HUDEP-2 (cell line): ENCODE results near the gene NDOR1.
A peak's percentile ranks its signal among the peaks of the same experiment; 100 is the strongest.

ENCODE experiments used
- DNase-seq, 76 experiments: peaks; one replicate each; lab custom pipeline; 2025; ENCODE audit not compliant: unreplicated experiment in 76 of 76; lab: John Stamatoyannopoulos, UW

Gene NDOR1

DNA sequence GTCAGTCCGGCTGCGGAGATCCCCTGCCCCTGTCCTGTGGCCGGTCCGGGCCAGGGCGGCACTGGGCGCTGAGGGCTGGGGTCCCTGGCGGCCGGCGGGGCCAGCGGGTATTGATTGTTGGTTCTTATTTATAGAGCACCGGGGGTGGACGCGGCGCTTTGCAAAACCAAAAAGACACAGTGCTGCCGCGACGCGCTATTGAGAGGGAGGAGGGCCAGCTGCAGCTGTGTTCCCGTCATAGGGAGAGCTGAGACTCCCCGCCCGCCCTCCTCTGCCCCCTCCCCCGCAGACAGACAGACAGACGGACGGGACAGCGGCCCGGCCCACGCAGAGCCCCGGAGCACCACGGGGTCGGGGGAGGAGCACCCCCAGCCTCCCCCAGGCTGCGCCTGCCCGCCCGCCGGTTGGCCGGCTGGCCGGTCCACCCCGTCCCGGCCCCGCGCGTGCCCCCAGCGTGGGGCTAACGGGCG, 38.2 kb upstream of the NDOR1 start:
- DNase-seq: peak in 2 of 76 experiments; percentile 5 to 34

DNA sequence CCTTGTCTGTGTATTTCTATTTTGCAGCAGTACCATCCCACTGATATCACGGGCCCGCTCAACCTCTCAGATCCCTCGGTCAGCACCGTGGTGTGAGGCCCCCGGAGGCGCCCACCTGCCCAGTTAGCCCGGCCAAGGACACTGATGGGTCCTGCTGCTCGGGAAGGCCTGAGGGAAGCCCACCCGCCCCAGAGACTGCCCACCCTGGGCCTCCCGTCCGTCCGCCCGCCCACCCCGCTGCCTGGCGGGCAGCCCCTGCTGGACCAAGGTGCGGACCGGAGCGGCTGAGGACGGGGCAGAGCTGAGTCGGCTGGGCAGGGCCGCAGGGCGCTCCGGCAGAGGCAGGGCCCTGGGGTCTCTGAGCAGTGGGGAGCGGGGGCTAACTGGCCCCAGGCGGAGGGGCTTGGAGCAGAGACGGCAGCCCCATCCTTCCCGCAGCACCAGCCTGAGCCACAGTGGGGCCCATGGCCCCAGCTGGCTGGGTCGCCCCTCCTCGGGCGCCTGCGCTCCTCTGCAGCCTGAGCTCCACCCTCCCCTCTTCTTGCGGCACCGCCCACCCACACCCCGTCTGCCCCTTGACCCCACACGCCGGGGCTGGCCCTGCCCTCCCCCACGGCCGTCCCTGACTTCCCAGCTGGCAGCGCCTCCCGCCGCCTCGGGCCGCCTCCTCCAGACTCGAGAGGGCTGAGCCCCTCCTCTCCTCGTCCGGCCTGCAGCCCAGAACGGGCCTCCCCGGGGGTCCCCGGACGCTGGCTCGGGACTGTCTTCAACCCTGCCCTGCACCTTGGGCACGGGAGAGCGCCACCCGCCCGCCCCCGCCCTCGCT, 37.5 kb upstream of the NDOR1 start:
- DNase-seq: peak in 49 of 76 experiments; percentile 5 to 71 (median 41)

DNA sequence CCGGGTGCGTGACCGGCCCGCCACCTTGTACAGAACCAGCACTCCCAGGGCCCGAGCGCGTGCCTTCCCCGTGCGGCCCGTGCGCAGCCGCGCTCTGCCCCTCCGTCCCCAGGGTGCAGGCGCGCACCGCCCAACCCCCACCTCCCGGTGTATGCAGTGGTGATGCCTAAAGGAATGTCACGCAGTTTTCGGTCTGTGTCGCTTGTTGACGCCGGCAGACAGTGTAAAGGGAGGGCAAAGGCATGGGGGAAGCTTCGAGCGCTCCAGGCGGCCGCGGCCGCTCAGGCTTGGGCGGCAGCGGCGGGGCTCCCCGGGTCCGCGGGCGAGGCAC, 37.0 kb upstream of the NDOR1 start:
- peak in 8 of 76 experiments; percentile 19 to 60 (median 35) for DNase-seq

DNA sequence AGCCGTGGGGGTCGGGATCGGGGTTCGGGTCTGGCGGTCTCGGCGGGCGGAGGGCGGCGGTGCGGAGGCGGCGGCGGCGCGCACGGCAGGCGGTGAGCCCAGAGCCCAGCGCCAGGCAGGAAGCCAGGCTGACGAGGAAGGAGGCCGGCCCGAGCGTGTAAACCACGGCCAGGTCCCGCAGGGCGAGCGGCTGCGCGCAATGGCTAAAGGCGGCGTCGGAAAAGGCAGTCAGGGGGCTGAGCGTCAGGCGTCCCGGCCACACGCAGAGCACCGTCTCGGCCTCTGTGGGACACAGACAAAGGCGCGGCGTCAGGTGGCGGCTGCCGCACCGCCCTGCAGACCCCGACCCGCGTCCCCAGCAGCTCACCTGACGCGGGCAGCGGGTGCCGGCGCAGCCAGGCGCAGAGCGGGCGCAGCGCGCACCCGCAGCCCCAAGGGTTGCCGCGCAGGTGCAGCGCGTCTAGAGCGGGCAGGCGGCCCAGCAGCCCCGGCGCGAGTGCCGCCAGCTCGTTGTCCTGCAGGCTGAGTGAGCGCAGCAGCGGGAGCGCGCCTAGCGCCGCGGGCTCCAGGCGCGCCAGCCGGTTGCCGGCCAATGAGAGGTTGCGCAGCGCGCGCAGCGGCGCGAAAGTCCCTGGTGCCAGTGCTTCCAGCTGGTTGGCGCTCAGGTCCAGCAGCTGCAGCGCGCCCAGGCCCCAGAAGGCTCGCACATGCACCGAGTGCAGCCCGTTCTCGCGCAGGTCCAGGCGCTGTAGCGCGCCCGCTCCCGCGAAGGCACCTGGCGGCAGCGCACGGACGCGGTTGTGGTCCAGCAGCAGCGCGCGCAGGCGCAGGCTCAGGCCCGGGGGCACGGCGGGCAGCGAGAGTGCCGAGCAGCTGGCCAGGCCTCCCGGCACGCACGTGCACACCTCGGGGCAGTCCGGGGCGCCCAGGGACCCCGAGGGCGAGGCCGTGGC, 36.3 kb upstream of the NDOR1 start:
- peak in 45 of 76 experiments; percentile 11 to 61 (median 28) for DNase-seq

DNA sequence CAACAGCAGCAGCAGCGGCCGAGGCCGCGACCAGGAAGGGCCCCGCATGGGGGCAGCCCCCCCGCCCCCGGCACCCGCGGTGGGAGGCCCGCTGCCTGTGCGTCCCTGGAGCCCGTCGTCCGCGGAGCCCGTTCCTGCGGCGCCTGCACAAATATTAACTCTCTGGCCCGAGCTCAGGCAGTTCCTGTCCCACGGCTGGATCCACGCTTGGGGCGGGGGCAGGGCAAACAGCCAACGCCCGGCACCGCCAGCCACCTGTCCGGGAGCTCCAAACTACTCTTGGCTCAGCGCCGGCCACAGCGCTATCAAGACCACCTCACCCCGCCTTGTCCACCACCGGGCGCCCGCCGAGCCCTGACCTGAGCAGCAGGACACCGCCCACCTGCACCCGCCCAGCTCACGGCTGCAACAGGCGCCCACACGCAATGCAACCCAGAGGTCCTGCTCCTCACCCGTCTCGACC, 35.6 kb upstream of the NDOR1 start, which contains the start of gene LRRC26:
Gene LRRC26, minus strand, starts transcription at position 156 of the 463 bp plus-strand sequence. Its CDS starts 108 bp downstream, at position 48.
- no peak for DNase-seq

DNA sequence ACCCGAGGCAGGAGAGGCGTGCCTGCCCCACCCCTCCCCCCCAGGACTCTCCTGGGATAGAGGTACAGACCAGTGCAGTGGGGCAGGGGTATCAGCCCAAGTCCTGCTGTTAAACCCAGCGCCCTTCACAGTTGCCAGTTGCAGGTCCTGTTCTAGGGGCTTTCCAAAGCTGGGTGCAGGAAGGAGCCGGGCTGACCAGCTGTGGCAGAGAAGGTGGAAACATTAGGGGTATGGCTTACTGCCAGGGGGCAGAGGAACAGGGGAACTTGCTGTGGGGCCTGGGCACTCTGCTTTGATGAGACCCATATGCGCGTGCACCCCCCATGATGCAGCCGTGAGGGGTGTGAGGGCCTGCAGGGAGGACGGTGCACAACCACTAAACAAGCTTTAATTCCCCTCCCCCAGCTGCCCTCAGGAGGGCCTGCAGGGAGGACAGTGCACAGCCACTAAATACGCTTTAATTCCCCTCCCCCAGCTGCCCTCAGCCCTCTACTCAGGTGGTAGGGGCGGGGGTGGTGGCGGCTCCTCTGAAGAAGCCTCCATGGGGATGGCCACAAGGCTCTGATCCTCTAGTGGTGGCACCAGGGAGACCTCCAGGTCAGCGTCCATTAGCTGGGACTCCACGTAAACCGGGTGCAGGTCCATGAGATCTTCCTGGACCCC, 34.9 kb upstream of the NDOR1 start:
- no peak for DNase-seq

DNA sequence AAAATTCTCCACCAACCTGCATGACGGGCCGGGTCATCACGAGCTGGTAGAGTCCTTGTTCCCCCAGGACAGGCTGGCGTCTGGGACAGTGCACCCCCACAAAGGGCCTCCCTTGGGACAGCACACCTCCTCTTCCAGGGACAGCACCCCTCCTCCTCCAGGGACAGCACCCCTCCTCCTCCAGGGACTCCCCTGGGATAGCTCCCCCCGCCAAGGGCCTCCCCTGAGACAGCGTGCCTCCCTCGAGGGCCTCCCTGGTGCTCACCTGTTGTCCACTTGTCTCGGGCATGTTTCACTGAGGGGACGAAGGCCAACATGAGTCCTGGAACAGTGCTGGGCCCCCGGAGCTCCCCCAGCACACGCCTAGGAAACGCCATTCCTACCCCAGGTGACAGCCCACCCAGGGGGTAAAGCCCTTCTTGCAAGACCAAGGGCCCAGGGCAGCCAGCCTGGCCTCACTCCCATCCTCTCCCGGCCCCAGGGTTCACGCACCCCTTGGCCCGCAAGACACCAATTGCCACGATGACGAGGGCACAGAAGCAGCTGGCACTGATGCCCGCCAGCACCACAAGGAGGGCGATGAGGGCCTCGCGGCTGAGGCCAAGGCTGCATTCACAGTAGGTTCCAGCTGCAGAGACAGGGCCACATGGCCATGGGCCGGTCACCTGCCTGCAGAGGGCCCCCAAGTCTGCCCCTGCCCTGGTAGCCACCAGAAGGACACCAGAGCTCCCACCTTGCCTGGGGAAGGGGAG, 34.2 kb upstream of the NDOR1 start:
- no peak for DNase-seq

DNA sequence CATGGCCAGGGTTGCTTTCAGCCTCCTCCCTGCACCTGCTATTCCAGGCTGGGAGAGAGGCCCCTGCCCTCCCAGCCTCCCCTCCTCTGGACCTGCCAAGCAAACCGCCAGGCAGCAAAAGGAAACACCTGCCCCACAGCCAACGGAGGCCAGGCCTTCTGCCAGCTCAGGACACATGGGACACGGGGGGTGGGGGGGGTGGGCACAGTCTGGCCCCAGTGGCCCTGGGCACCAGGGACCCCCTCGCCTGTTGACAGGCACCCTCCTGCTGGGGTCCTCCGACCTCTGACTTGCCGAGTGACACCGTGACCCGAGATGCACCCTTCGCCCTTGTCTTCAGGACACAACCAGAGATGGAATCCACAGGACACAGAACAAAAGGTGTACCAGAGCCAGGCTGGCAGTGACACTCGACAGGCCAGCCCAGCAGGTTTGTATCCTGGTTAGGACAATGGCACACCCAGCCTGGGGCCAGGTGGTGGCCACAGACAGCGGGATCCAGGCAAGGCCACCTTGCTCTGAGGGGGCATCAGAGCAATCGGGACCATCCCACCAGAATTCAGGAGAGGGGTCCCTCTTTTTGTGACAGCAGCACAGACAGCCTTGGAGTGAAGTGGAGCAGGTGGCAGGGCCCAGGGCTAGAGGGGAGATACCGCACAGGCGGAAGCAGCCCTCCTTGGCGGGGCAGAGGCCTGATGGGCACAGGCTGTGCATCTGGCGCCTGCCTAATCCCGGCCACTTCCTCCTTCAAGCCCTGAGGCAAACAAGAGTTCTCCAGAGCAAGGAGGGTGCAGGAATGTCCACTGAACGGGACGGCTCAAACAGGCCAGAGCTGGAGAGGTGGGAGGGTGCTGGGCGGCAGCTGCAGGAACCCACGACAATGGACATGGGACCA, 32.4 kb upstream of the NDOR1 start:
- no peak for DNase-seq

DNA sequence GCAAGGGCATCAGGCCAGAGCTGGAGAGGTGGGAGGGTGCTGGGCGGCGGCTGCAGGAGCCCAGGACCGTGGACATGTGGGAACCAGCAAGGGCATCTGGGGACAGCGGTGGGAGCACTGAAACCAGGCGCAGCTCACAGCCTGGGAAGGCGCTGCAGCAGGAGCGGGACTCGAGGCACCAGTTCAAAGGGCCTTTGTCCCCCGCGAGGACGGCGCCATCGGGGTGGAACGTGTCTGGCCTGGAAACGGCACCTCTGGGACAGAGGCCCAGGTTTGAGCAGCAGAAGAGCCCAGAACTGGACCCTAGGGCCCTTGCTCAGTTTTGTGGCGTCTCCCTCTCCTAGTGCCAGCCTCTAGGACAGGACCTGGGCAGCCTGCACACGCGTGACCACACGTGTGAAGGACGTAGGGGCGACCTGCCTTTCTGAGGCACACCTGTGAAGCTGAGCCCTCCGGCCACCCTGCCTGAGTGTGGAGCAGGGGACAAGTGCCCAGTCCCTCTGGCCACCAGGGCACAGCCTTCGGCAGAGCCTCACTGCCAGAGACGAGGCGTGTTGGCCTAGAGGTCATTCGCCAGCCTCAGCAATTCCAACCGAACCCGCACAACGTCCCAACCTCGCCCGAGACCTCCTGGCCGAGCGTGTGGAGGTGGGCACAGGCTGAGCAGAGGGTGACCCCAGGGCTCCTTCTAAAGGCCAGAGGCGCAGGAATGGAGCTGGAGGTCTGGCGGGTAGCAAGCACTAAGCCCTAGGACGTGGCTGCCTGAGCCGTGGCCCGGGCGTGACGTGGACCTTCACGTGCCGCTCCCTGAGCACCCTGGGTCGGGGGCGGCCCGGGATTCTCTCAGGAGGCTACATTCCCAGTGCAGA, 31.5 kb upstream of the NDOR1 start:
- no peak for DNase-seq

DNA sequence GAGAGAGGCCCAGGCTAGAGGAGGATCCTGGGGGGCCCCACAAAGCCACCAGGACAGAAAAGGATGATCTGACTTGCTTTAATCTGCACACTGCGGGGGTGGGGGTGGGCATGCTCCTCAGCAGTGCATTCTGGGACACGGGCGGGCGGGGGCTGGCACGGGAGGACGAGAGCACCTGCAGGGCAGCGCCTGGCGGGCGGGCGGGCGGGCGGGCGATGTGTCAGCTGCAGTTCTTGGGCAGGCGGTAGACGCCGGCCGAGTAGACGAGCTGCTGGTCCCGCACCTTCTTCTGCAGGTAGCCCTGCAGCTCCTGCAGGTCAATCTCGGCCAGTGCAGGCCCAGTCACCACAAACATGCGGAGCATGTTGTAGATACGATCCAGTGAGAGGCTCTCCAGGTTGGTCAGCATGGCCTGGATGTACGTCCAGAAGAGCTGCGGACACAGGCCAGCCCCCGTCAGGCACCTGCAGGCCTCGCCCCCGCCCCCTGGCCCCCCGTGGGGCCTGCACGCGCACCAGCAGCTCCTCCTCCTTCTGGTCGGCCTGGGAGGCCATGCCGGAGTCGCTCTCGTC, 30.7 kb upstream of the NDOR1 start:
- no peak for DNase-seq

DNA sequence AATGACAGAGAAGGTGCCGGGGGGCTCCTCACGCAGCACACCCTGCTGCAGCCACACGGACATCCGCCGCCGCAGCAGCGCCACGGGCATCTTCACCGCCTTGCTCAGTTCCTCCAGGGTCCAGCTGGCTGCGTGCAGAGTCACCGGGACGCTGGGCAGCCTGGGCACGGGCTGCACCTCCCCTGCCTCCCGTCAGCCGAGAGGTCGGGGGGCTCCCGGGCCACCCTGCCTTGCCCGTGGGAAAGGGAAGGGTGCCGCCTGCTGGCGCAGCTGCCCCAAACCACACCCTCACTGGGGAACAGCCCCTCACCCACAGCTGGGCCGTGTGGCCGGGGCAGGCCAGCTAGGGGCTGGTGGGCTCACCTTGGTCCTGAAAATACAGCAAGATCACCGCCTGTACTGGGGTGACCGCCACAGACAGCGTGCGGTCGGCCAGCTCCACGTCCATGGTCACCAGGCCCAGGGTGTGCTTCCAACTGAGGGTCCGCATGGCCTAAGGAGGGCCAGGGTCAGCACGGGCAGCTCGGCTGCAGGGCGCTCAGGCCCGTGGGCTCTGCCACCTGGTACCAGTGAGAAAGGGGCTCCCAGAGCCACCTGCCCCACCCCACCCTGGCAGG, 30.0 kb upstream of the NDOR1 start:
- DNase-seq: no peak

DNA sequence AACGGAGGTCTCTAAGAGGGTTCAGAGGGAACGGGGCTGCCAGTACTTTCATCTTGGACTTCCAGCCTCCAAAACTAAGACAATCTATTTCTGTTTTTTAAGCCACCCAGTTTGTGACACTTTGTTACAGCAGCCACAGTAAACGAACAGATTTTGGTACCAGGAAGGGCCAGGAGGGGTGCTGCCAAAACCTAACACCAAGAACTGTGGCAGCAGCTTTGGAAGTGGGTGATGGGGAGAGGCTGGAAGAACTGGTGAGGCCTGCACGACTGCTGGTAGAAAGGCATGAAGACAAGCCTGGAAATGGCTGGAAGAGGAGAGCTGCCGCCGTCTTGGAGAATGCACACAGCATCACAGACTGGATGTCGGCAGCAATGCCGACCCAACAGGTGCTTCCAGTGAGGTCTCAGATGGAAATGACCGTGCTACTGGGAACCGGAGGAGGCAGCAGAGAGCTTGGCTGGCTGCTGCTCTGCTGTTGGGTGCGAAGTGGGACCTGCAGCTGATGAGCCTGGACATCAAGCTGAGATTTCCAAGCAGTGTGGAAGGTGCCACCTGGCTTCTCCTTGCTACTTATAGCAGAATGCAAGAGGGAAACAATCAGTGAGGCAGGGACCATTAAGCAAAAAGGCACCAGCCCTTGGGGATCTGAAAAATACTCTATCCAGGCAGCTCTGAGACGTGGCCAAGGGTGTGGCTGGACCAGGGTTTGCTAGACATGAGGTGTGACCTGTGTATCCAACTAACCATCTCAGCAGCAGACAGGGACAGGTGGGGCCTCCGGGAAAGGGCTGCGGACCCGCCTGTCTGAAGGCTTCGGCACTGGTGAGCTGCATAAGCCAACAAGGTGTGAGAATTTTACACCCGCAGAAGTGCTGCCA, 29.0 kb upstream of the NDOR1 start:
- peak in 32 of 76 experiments; percentile 3 to 57 (median 22) for DNase-seq

DNA sequence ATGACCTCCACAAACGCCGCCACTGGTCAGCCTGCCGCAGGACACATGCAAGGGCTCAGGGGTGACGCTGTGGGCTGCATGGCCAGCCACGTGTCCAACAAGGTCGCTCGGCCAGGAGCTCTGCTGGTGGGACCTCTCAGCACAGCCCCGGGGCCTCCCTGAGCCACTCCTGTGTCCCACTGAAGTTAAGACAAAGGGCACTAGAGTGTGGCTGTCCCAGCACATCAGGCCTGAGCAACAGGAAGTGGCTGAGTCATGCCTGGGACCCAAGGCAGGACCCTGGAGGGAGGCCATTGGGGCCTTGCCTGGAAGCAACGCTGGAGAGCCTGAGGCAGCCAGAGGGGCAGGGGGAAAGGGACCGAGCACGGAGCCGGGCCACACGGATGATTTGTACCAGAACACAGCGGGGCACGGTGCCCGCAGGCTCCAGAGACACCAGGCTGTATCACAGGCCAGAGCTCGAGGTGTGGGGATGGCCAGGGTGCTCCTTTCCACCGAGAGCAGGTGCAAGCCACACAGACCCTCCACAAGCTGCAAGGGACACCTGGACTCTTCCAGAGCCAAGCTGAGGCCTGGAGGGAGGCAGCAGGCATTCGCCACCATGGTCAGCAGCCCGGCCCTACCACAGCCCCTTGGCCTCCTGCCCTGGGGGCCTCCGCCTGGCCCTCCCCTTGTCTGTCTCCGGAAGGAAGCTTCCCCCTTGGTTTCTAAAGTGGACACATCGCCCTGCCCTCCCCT, 27.1 kb upstream of the NDOR1 start:
- DNase-seq: no peak

DNA sequence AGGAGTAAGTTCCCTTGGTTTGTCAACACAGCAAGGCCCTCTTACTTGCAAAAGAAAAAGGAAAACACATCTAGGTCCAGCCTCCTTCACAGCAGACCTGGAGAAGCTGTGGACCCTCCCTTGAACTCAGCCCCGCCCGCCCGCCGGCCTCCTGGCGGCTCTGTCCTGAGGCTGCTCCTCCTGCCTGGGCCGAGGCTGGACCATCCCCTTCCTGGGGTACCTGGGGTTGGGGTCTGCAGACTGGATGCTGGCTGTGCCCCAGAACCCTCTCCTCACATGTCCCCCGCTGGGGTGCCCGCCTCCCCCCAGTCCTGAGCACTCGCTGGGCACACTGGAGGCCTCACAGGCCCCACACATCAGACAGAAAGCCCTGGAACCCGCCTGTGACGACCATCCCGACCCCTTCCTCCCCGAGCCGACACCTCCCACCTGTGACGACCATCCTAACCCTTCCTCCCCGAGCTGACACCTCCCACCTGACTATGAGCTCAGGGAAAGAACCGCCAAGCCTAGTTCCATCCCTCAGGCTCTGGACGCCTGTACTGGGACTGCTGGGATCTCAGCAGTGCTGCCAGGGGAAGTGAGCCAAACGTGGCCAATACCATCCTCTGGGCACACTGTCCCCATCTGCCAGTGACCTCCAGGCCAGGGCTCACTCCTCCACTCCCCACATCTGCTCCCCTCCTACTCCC, 26.4 kb upstream of the NDOR1 start:
- no peak for DNase-seq

DNA sequence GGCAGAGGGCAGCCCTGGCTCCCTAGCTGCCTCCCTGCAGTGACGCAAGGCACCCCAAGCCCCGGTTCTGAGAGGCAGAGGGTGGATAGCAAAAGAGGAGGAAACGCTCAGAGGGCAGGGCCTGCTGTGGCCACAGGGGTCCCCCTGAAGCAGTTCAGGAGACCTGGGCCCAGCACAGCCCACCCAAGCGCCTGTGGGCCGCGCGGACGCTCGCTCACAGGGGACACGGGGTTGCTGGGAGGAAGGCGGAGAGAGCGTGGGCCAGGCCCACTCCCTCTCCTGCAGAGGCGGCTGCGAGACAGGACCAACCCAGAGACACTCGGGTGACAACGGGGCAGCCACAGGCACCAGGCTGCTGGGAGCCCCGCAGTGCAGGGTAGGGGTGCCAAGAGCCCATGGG, 25.7 kb upstream of the NDOR1 start:
- no peak for DNase-seq
